Measurements from ENCODE around the gene EEPD1.

Gene EEPD1

DNA sequence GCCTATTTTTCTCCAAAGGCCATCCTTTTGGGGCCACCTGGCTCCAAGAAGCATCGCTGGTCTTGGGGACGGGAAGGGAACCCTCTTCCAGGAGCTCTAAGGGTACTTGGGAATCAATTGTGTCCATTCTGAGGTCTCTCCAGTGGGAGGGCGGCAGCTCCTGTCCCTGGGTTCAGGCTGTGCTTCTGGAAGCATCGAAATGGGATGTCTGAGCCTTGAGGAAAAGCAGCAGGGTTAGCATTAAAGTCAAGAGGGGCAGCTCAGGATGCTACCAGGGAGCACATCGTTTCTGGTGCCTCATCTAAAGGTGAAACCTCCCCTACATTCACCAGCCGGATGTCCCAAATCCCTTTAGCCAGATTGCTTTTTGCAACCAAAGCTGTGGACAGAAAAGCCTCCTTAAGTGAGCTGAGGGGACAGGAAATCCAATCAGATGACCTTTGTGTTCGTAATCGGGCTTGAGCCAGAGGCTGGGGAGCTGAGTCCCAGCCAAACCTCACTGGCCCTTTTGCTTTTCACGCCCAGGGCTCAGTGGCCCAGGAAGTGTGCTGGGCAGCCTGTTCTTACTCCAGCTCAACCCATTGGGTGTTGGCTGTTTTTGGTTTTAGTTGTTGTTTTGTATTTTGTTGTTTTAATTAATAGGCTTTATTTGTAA, 147.8 kb downstream of the EEPD1 start:
- DNase-seq (ENCODE audit: low read depth), result no peak

GRCh38 chr7:36301914-36302771, 149.1 kb downstream of the EEPD1 start:
- DNase-seq (ENCODE audit: low read depth), result no peak

GRCh38 chr7:36303202-36304098, 150.4 kb downstream of the EEPD1 start:
- DNase-seq (ENCODE audit: low read depth), result no peak

GRCh38 chr7:36304099-36304425, 151.0 kb downstream of the EEPD1 start:
- DNase-seq (ENCODE audit: low read depth), result no peak

GRCh38 chr7:36305226-36305625, 152.2 kb downstream of the EEPD1 start:
- no peak for DNase-seq (ENCODE audit: low read depth)

GRCh38 chr7:36305648-36306047, 152.6 kb downstream of the EEPD1 start:
- DNase-seq (ENCODE audit: low read depth), result no peak

DNA sequence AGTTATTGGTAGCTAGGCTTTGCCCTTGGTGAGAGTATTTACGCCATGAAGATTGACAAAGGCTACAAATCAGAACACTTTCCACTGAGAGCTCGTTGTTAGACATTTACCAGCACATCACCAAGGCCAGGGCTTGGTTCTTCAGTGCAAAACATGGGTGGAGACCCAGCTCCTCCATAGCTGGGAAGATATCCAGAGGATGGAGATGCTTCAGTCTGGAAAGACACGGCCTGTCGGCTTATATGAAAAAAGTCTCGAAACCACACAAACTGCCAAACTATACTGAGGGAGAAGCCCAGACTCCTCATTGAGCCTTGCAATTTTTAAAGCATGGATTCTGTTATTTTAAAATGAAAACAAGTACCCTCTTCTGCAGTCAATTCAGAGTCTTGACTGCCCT, 153.2 kb downstream of the EEPD1 start:
- DNase-seq (ENCODE audit: low read depth), result no peak

- DNase-seq (ENCODE audit: low read depth), result no peak
Measured at GRCh38 chr7:36306722-36307121, 153.7 kb downstream of the EEPD1 start.

DNA sequence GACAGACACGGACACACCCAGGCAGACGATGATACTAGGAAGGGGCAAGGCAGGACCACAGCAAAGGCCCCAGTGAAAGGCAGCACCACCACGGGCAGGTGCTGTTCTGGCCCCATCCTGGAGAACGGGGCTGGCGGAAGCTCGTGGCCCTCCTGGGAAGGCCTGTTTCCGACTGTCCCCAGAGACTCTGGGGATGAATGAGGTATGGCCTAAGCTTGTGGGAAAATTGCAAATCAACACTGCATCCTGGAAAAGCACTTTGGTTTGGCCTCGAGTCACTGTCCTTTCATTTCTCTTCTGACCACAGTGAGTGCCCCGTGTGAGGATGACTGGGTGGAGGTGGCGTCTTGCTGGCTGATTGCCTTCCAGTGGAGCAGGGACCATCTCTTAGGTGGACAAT, 155.0 kb downstream of the EEPD1 start:
- no peak for DNase-seq (ENCODE audit: low read depth)

- DNase-seq (ENCODE audit: low read depth), result no peak
Measured at GRCh38 chr7:36309301-36309700, 156.2 kb downstream of the EEPD1 start.

DNA sequence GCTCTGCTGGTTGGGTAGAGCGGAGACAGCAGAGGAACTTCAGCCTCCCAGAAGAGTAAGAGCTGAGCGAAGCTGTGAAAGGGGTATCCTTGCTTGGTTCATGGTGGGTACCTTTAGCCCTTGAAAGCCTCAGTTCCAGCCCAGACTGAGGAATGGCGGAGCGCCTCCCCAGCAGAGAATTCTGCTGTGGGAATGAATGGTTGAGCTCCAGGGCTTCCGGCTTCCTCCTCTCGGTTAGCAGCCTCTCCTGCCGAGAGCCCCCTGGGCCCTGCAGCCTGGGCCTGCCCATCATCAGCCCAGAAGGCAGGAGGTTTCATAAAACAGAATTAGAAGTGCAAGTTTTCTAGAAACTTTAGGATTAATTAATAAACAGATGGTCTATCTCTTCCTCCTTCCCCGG, 156.7 kb downstream of the EEPD1 start:
- DNase-seq (ENCODE audit: low read depth), result no peak

GRCh38 chr7:36310897-36311296, 157.8 kb downstream of the EEPD1 start:
- DNase-seq (ENCODE audit: low read depth), result no peak

DNA sequence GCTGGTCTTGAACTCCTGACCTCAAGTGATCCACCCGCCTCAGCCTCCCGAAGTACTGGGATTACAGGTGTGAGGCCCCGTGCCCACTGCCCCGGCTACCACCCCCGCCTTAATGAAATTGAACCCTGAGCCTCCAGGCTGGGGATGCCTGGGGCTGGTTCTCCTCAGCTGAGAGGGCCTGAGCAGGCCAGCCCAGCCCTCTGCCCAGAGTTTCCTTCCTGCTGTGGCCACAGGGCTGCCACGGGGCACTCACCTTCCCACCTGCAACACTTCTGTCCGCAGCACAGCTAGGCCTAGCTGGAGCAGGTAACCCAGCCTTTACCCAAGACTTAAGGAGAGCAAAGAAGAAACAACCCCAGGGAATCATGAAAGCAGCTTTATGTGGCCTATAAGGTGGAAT, 158.5 kb downstream of the EEPD1 start:
- DNase-seq (ENCODE audit: low read depth), result no peak

DNA sequence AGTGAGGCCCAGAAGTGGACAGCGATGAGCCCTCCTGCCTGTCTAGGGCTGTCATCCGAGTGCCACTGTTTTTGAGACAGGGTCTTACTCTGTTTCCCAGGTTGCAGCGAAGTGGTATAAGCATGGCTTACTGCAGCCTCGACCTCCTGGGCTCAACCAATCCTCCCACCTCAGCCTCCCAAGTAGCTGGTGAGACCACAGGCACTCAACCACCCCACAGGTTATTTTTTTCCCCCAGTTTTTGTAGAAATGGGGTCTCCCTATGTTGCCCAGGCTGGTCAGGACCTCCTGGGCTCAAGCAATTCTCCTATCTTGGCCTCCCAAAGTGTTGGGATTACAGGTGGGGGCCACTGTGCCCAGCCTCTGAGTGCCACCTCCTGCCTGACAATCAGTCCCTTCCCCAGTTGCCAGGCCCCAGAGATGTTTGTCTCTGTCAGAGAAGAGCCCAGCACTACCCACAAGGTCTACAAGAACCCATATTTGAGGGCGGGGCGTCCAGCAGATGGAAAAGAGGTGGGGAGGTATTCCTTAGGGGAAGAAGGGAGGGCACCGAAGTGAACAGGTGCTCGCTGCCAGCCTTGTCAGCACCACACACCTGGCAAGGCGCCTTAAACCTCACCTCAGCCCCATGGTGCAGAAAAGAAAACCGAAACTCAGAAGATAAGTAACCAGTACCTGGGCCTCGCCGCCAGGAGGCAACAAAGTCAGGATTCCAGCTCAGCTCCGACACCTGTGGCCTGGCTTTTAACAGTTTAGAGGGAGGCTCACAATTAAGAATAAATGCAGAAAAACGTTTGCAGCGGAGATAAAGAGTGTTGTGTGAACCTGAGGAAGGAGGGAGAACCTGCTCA, 159.2 kb downstream of the EEPD1 start:
- no peak for DNase-seq (ENCODE audit: low read depth)

DNA sequence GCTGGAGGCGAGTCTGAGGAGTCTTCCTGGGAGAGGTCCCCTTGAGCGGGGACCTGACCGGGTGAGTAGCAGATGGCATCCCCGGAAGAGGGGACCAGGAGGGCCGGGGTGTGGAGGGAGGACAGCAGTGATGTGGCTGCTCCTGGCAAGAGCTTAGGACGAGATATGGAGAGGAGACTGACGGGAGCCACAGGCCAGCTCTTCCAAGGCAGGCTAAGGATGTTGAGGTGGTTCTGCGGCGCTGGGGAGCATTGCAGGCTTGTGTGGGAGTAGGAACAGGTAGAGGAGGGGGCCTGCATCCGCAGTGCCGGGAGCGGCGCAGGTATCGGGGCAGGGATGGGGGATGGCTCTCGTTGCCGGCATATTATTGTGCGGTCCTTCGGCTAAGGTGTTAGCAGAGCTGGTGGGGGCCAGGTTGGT, 159.9 kb downstream of the EEPD1 start:
- DNase-seq (ENCODE audit: low read depth), result no peak

GRCh38 chr7:36313607-36314006, 160.6 kb downstream of the EEPD1 start:
- DNase-seq (ENCODE audit: low read depth), result no peak

DNA sequence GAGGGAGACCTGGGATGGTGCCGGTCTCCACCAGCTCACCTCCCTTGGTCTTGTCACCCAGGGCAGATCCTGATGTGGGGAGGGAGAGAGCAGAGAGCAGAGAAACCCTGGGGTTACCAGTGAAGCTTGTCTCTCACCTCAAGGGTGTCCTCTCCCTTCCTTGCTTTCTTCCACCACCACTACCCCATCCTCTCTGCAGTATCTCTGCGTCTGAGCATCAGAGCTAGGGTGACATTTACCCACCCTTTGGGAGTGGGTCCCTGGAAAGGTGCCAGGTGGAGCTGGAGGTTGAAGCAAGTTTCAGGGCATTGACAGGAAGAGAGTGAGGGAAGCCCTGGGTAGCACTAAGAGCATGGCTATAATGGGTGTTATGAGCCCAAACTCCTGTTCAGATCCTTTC, 161.4 kb downstream of the EEPD1 start:
- no peak for DNase-seq (ENCODE audit: low read depth)

GRCh38 chr7:36315309-36315944, 162.4 kb downstream of the EEPD1 start:
- DNase-seq (ENCODE audit: low read depth), result no peak

- DNase-seq (ENCODE audit: low read depth), result no peak
Measured at GRCh38 chr7:36316319-36316718, 163.3 kb downstream of the EEPD1 start.

DNA sequence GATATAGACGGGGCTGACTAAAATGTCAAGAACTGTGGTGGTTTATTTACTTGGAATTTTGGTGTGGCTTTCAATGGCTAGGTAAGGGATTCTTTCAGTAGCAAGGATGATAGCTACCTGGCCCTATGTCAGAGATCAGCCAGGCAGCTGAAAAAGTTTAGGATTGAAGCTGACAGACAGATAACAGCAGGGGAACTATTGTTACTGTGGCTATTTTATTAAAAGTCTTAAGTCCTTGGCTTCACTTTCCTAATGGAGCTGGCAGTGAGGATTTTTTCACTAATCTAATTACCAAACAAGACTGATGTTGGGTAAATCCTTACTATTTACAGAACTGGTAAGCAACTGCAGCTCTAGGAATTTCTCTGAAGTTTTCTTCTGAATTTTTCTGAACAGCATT, 164.2 kb downstream of the EEPD1 start:
- no peak for DNase-seq (ENCODE audit: low read depth)

GRCh38 chr7:36318116-36318515, 165.1 kb downstream of the EEPD1 start:
- DNase-seq (ENCODE audit: low read depth), result no peak
